GM18519 (cell line): ENCODE measurements around the gene GLT8D1.
A peak's percentile ranks its signal among the peaks of the same experiment; 100 is the strongest.

Source experiments
- ATAC-seq: cut with Tn5 transposase; IDR thresholded peaks from one replicate; pipeline ENCODE4 v1.9.1; 2021; ENCODE audit warnings: mild to moderate bottlenecking, moderate library complexity; ENCODE audit not compliant: unreplicated experiment, low FRiP score

The GLT8D1 gene

GRCh38 chr3:52712291-52713212 lies 7.0 kb upstream of the GLT8D1 start:
- ATAC-seq = no peak

GRCh38 chr3:52710512-52710911 lies 4.9 kb upstream of the GLT8D1 start:
- ATAC-seq = no peak

GRCh38 chr3:52707585-52707984 lies 2.0 kb upstream of the GLT8D1 start:
- ATAC-seq = no peak

GRCh38 chr3:52705438-52705687 lies 228 bp downstream of the GLT8D1 start:
- ATAC-seq = no peak

GRCh38 chr3:52704611-52705437 lies 767 bp downstream of the GLT8D1 start:
- no peak for ATAC-seq

GRCh38 chr3:52703341-52703740 lies 2.2 kb downstream of the GLT8D1 start:
- no peak for ATAC-seq

GRCh38 chr3:52697632-52697965 lies 8.0 kb downstream of the GLT8D1 start:
- no peak for ATAC-seq

- ATAC-seq = no peak
Observed at GRCh38 chr3:52696830-52697631, 8.6 kb downstream of the GLT8D1 start.

GRCh38 chr3:52695798-52696671 lies 9.6 kb downstream of the GLT8D1 start:
- ATAC-seq = no peak

- ATAC-seq = no peak
Observed at GRCh38 chr3:52694528-52695189, 10.9 kb downstream of the GLT8D1 start.

GRCh38 chr3:52693071-52693470 lies 12.5 kb downstream of the GLT8D1 start:
- ATAC-seq = no peak

GRCh38 chr3:52690560-52690959 lies 15.0 kb downstream of the GLT8D1 start:
- no peak for ATAC-seq

- no peak for ATAC-seq
Observed at GRCh38 chr3:52689151-52689550, 16.4 kb downstream of the GLT8D1 start.

GRCh38 chr3:52688266-52688665 lies 17.3 kb downstream of the GLT8D1 start:
- ATAC-seq = no peak

- ATAC-seq = peak; percentile 69
Observed at GRCh38 chr3:52685709-52686691, 19.6 kb downstream of the GLT8D1 start, which contains the start of the genes GNL3 and PBRM1. TSS of gene GNL3 (plus strand) at chr3:52686032. CDS start at chr3:52686093, 61 bp downstream. TSS of gene PBRM1 (minus strand) at chr3:52685913.

GRCh38 chr3:52685285-52685708 lies 20.3 kb downstream of the GLT8D1 start:
- peak; percentile 40 for ATAC-seq

- no peak for ATAC-seq
Observed at GRCh38 chr3:52684184-52684583, 21.4 kb downstream of the GLT8D1 start.

GRCh38 chr3:52683611-52684010 lies 22.0 kb downstream of the GLT8D1 start:
- ATAC-seq = no peak
